ENCODE data around the gene ANKS4B.

GRCh38 chr16:21262779-21263639, 29.5 kb downstream of the ANKS4B start:
- TF ChIP-seq CTCF (IDR thresholded peaks at IDR 0.05) (no peak), ZFX (IDR thresholded peaks at IDR 0.05; ENCODE audit: borderline replicate concordance) (no peak)
